HG03432 (cell line): ENCODE results near the gene NDUFS5.
"Not testable (repeated sequence)": the region's sequence is repeated elsewhere in the genome, so short reads cannot be mapped to it uniquely, and the experiment has no call there.

ENCODE experiments used
- ATAC-seq: cut with Tn5 transposase; IDR thresholded peaks from one replicate; pipeline ENCODE4 v1.9.1; 2021; ENCODE audit warnings: mild to moderate bottlenecking, moderate library complexity; ENCODE audit not compliant: unreplicated experiment

Gene NDUFS5

DNA sequence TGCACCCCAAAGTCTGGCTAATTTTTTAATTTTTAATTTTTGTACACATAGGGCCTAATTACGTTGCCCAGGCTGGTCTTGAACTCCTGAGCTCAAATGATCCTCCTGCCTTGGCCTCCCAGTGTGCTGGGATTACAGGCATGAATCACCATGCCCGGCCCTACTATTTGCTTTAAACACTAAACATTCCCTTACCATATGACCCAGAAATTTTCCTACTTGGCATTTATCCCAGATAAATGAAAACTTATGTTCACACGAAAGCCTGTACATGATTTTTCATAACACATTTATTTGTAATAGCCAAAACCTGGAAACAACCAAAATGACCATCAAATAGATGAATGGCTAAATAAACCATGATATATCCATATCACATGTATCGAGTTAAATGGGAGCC, 35.8 kb downstream of the NDUFS5 start:
- no peak for ATAC-seq

GRCh38 chr1:39063191-39063590, 37.0 kb downstream of the NDUFS5 start:
- ATAC-seq: no peak

GRCh38 chr1:39063775-39064174, 37.6 kb downstream of the NDUFS5 start:
- ATAC-seq: no peak

GRCh38 chr1:39065542-39065941, 39.4 kb downstream of the NDUFS5 start:
- no peak for ATAC-seq

- ATAC-seq: not testable (repeated sequence)
Observed at GRCh38 chr1:39068227-39068626, 42.1 kb downstream of the NDUFS5 start.

DNA sequence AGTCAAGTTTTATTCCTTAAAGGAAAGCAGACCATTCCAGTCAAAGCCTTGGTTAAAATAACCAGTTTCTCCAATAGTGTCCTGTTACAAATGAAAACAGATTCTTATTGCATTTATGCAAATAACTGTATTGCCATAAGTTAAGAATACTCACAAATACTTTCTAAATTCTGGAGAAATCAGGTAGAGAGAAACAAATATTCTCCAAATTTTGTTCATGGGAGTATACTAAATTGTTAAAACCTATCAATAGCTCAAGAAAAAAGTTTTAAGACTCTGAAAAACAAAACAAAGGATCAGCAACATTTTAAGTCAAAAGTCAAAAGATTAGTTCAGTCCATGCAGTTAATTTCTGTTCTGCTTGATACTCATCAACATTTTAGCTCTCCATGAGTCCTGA, 45.4 kb downstream of the NDUFS5 start:
- not testable (repeated sequence) for ATAC-seq

GRCh38 chr1:39076127-39076798, 50.1 kb downstream of the NDUFS5 start:
- ATAC-seq: no peak

- ATAC-seq: no peak
Observed at GRCh38 chr1:39076799-39077148, 50.6 kb downstream of the NDUFS5 start.

- ATAC-seq: no peak
Observed at GRCh38 chr1:39080269-39080826, 54.2 kb downstream of the NDUFS5 start.

GRCh38 chr1:39080831-39081270, 54.7 kb downstream of the NDUFS5 start:
- ATAC-seq: no peak

DNA sequence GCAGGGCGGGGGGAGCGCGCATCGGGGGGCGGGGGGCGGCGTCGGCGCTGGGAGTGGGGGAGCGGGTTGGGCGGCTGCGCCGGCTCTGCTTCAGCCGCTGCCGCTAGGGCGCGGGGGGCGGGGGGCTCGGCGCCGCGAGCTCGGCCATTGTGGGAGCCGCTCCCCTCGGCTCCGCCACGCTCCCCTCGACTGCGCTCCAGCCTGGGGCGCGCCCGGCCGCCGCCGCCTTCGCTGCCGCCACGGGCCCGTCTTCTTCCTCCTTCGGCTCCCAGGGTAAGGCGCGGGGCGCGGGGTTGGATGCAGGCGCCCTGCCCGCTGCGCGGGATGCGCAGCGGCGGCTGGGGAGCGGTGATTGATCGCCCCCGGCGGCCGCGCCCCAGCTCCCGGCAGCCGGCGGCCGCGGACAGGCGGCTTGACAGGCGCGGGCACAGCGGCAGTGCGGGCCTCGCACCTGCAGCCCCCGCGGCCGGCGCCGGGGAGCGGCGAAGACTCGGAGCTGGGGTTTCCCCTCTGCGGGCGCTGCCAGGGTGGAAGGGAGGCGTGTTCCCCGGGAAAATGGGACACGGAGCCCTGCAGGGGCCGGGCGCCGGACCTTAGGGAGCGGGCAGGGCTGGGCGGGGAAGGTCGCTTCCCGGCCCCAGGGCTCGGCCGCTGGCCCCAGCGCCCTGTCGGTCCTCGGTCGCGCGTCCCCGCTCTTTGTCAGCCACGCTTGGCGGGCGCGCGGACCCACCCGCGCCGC, 55.3 kb downstream of the NDUFS5 start:
- ATAC-seq: no peak

DNA sequence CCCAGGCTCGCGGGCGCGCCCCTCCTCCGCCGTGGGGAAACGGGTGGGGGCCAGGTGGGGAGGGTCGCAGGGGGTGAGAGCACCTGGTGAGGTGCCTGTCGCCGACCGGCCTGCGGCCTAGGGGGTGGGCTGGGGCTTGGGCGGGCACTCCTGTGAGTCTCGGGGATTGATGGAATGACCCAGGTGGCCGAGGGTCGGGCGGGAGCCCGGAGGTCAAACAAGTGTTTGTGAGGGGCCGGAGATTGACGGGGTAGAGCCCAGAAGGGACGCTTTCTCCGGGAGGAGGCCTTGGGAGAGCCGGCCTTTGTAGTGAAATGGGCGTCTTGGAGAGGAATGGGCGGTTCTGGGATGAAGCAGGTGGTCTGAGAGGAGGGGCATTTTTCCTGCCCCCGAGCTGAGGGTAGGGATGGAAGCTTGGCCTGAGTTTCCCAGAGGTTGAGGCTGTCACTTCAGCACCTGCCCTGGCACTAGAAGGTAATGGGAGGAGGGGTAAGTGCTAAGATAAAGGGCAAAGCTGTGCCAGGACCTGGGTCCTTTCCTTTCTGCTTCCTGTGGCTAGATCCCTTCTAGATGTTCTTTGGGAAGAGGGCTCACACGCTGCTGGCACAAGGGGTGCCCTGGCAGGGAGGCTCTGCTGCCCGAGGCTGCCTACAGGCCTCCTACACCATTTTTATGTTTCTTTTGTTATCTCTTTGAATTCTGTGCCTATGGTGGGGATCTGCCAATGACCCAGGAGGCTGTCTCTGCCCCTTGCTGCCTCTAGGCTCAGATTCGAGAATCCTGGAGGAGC, 56.1 kb downstream of the NDUFS5 start:
- no peak for ATAC-seq

GRCh38 chr1:39082811-39083576, 56.8 kb downstream of the NDUFS5 start:
- no peak for ATAC-seq

DNA sequence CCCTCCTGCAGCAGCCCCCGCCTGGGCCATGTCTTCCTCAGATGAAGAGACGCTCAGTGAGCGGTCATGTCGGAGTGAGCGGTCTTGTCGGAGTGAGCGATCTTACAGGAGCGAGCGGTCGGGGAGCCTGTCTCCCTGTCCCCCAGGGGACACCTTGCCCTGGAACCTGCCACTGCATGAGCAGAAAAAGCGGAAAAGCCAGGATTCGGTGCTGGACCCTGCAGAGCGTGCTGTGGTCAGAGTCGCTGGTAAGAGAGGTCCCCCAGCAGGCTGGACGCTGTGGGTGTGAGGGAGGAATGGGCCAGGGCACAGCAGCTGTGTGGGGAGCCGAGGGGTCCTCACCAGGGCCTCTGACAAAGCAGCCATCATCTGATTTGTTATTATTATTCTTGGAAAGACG, 58.0 kb downstream of the NDUFS5 start:
- ATAC-seq: no peak
